ENCODE data around the gene YIPF1.

YIPF1 gene

DNA sequence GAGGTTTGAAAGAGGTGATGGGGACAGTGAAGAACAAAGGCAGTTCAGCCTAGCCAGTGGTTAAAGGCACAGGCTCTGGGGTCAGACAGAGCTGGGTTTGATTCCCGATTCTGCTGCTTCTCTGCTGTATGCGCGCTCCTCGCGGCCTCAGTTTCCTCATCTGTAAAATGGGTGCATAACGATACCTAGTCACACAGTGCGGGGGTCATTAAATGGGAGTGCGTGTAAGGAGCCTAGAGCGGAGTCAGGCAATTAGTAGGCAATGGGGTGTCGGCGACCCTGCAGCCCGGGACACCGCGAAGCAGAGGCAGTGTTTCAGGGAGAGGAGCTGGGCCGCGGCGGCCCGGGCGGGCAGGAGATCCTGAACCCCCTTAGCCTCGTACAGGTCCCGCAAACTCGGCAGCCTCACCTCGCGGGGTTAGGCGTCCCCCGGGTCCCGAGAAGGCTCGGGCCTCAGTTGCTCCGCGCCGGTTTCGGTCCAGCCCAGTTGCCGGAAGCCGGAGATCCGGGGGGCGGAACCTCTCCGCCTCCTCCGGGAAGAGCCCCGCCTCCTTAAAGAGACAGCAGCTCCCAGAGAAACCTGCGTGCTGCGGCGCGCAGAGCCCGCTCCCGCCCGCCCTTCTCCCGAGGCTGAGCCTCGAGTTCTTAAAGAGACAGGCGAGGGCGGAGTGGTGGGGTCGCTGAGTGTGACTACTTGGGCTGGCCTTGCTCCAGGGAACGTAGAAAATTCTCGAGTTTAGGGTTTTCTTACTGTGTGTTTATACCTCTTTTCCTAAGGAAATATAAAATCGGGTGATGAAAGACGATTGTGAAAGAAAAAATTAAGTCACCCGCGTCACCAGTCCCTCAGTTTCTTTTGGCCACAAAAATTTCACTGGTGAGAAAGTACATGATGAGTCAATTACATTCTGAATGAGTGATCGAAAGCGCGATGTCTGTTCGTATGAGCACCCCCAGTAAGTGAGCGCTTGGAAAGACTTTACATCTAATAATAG, at the start of gene YIPF1:
YIPF1 (minus strand) TSS at position 494 of the 995 bp plus-strand sequence. CDS start 860 bp downstream, outside the sequence.
- peak; percentile 88 to 91 for DNase-seq

DNA sequence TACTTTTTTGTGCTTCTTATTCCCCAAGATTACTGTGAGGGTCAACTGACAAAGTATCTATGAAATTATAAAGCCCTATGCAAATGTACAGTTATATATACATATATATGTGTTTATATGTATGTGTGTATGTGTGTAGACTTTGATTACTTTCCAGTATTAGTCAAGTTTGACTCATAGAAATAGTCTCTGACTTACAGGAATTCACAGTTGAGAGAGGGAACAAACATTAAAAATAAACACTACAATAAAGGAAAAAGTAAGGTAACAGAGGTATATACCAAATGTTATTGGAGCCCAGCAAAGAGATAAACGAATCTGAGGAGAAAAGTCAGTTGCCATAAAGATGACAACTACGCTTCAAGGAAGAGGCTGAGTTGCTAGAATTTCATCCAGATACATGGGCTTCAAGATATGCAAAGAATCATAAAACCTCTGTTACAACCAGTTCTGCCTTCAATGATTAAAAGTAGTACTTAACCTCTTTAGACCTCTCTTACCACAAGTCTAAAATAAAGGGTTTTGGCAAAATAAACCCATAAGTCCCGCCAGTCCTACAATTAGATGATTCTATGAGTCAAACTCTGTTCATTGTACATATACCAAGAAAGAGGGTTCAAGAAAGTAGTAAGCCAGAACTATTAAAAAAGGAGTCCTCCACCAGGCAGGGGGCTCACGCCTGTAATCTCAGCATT, 48.7 kb upstream of the YIPF1 start:
- DNase-seq = no peak

GRCh38 chr1:53936430-53936829, 46.8 kb upstream of the YIPF1 start:
- DNase-seq = no peak

DNA sequence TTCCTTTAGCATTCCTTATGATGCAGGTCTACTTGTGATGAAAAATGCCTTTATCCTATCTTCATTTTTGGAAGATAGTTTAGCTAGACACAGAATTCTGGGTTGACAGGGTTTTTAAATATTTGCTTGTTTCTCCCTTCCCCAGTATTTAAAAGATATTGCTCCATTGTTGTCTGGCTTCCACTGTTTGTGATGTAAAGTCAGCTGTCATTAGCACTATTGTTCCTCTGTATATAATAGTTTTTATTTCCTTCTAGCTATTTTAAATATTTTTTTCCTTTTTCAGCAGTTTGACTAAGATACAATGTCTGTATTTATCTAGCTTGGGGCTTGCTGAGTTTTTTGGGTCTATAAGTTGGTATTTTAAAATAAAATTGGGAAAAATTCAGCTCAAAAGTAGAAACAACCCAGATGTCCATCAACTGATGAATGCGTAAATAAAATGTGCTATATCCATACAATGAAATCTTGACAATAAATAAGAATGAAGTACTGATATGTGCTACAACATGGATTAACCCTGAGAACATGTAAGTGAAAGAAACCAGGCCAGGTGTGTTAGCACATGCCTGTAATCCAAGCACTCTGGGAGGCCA, 44.7 kb upstream of the YIPF1 start:
- DNase-seq = no peak

DNA sequence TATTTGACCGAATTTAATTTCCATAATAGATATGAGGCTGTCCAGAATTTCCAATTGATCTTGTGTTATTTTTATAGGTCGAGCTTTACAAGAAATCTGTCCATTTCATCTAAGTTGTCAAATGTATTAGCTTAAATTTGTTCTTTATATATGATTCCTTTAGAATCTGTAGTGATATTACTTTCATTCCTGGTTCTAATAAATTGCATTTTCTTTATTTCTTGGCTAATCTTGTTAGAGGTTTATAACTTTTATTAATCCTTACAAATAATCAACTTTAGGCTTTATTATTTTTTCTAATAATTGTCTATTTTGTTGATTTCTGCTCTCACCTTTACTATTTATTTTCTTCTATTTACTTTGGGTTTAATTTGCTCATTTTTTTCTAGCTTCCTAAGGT, 41.9 kb upstream of the YIPF1 start:
- no peak for DNase-seq

GRCh38 chr1:53930932-53931331, 41.3 kb upstream of the YIPF1 start:
- DNase-seq = no peak

DNA sequence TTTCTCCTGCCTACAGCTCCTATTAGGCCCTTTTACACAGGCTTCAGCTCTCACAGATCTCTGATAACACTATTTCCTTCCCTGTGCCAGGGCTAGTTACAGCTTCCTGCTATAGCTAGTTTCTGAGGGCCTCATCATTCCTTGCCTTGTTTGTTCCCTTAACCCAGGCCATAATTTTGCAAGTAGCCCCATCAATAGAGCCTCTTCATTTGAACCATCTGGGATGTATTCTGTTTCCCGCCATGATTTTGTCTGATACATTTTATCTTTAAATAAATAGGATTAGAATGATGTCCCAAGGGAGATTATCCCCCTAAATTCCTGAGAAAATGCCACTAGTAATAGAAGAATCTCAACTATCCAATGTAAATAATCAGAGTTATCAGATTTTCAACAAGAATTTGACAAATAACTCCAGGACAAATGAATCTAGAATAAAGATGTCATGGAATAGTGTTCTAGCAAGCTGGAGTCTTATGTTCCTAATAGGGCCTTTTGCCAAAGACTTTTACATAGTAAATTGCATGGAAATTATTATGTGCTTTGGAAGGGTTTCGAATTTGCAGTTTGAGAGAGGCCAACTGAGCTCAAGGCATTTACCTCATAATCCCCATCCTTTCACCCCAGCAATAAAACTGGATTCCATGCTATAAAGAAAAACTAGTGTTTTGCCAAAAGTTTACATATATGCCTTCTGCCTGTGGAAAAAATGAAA, 39.8 kb upstream of the YIPF1 start:
- no peak for DNase-seq

DNA sequence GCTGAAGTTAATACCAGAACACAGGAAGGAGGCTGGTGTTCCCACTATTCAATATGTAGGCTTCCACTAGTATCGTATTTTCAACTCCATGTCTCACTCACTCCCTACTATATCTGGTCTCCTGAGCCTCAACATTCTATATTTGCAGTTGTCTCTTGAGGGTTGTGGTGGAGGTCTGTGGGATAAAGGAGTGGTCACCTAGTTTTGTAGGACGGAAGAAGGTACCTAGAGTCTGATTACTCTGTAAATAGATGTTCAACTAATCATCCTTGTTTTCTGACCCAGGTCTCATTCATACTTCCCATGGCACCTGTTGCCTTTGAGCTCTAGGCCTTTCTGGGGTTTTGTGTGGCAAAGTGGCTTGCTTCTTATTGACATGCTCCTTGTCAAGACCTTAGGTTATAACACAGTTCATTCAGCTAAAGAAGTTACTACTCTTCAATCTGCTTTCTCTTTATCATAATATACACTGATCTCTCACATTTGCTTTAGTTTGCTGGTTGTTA, 37.8 kb upstream of the YIPF1 start:
- DNase-seq = no peak

GRCh38 chr1:53919675-53920066, 30.1 kb upstream of the YIPF1 start:
- DNase-seq = no peak

DNA sequence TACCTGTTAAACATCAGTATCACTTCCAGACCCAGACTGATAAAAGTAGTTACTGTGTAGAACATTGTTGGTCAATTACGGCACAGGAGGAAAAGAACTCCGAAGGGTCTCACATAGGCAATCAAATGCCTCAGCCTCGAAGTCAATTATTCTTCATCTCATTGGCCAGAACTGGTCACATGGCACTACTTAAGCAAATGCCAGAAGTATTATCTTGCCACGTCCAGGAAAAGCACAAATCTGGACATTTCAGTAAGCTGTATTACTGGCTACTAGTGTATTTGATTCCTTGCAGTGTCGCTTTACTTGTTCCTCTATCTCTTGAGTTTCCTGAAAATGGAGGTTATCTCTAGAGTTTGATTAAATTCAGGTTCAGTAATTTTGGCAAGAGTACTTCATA, 28.7 kb upstream of the YIPF1 start:
- DNase-seq = no peak

GRCh38 chr1:53913352-53914033, 23.9 kb upstream of the YIPF1 start:
- no peak for DNase-seq

- DNase-seq = no peak
These were observed 21.8 kb upstream of the YIPF1 start for GRCh38 chr1:53911442-53911841.

DNA sequence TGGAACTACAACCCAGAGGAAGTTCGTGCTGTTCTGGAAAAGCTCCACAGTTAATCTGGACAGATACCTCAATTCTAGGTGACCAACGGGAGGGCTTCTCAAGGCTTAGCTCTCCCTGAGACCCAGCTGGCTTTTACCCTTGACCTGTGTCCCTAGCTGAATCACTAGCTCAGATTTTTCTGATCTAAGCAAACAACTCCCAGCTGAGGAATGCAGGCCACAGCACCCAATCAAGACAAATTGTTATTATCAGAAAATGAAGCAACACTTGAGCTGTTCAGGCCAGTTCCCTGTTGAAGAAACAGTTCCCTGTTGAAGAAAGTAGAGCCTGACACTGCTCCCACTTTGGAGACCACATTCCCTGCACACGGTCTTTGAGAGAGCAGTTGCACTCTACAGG, 20.3 kb upstream of the YIPF1 start:
- no peak for DNase-seq

DNA sequence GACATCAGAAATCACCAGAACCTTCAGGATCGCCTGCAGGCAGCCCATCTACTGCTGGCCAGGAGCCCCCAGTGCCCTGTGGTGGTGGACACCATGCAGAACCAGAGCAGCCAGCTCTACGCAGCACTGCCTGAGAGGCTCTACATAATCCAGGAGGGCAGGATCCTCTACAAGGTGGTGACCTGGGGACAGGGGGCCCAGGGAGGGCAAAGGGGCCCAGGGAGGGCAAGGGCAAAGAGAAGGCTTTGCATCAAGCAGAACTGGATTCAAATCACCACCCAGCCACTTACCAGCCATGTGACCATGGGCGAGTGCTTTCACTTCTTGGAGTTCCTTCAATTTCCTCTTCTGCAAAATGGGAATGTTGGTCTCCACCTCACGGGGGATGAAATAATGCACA, 16.5 kb upstream of the YIPF1 start:
- no peak for DNase-seq

DNA sequence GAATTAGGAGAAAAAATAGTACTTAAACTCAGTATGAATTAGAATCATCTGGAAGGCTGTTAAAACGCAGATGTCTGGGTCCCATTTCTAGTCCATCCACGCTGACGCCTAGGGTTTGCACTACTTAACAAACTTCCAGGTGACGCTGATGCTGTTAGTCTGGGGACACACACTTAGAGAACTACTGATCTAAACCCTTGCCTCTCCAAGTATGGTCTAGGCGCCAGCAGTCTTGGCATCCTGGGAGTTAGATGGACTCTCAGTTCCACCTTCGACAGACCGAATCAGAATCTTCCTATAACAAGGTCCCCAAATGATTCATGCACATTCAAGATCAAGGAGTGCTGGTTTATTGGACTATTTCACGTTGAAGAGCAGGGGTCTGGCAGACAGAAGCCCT, 15.9 kb upstream of the YIPF1 start:
- DNase-seq = no peak

DNA sequence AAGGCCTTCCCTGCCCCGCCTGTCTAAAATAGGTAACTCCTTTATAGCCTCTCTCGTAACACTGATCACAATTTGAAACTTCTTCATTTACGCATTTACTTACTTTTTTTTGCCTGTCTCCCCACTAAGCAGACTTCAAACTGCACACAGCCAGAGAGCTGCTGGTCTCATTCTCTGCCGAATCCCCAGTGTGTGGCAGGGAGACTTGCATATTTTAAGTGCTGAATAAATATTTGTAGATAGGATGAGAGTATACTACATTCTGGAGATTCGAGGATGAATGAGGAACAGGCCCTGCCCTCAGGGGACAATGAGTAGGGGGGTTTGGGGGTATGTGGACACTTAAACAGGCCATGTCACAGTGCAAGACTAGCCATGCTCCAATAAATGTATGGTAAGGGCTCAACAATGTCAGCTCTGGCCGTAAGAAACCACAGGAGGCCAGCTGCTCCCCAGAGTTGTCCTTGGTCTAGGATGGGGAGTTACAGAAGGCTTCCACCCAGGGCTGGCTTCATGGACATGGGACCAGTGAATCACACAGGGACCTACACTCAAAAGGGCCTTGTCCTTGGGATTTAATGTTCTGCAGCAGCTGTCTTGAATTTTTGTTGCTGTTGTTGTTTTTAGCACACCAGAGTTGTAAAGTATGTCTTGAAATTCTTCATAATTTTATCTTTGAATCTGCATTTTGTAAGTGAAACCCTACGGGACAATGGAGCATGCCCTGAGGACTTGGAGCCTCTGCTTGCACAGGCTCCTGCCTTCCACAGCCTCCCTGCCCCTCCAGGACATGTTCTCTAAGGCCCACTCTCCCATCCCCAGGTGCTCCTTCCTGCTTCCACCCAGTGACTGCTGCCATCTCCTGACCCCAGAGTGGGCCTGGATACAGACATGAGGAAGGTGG, 12.9 kb upstream of the YIPF1 start:
- no peak for DNase-seq

GRCh38 chr1:53899708-53900107, 10.1 kb upstream of the YIPF1 start:
- no peak for DNase-seq

DNA sequence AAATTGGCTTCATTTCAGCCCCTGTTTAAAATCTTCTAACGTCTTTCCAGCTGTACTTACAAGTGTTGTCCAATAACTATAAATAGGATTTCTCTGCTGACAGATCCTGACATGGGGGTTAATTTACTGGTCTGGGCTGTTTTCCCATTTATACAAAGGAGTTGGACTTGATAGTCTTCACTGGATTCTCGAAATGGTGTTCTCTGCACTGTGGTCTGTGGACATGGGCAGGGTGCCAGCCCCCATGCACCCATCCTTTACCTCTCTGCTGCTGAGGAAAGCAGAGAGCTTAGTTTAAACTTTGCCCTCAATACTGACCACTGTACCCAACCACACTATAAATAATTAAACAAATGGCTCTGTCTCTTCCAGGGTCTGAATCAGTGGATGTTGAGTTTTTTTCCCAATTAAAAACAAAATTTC, 9.6 kb upstream of the YIPF1 start:
- DNase-seq = no peak

DNA sequence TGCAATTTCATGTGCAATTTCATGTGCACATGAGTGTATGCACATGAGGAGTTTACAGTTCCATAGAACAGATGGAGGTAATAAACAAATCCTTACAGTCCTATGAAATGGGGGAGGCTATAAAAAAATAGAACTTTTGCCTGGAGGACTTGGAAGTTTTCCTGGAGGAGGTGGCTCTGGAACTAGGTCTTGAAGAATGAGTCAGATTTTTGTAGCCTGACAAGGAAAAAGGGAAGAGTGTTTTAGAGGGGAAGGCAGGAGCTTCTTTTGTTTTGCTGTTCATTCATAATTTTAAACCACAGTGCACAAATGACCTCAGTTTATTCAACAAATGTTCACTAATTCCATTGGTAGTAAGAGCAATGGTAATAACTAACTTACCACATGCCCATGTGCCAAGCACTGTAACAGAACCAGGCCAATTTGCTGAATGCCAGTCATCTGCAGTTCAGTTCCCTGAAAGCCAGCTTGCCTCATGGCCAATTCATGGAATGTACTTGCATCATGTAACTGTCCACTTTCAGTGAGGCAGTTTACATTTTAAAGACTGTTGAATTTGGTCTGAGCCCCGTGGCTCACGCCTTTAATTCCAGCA, 7.1 kb upstream of the YIPF1 start:
- no peak for DNase-seq

- DNase-seq = no peak
These were observed 5.8 kb upstream of the YIPF1 start for GRCh38 chr1:53895421-53895820.

- DNase-seq = no peak
These were observed 5.0 kb upstream of the YIPF1 start for GRCh38 chr1:53894644-53895043.

All from CD4-positive, alpha-beta T cell treated with Interferon alpha-2 for 1 hour (primary cell).